Inferior parietal cortex (tissue), 1 donor: Measurements from ENCODE around the gene KMT2C.
"Not testable (repeated sequence)": the region's sequence is repeated elsewhere in the genome, so short reads cannot be mapped to it uniquely, and the experiment has no call there.

Source experiments
- DNase-seq: peaks from one replicate; pipeline ENCODE4 v3.0.0-alpha.2; 2016; ENCODE audit errors: extremely low spot score

Gene KMT2C

DNA sequence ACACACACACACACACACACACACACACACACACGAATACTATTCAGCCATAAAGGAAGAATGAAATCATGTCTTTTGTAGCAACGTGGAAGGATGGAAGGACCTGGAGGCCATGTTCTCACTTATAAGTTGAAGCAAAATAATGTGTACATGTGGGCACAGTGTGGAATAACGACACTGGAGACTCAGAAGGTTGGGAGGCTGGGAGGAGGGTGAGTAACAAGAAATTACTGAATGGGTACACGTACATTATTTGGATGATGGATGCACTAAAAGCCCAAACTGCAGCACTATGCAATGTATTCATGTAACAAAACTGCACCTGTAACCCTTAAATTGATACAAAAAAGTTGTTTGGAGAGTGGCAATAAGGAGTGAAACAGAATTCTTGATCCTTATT is 32.1 kb downstream of the KMT2C start:
- no peak for DNase-seq

- DNase-seq, result no peak
Observed at GRCh38 chr7:152402384-152403250, 33.2 kb downstream of the KMT2C start.

DNA sequence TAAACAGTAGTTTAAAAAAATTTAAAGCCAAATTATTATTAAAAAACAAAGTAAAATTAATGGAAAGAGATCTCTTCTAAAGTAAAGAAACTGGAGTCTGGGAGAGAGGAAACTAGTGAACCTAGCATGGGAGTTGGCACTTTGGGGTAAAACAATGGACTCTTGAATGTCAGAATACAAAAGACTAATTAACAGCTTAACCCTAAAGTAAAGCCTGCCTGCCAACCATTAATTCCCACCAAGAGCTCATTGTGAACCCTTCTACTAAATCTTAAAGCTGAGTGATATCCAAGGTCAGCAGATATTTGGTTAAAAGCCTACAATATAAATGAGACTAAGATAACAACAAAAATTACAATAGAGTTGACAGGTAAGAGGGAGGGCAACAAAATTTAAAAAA is 36.5 kb downstream of the KMT2C start:
- DNase-seq, result no peak

- DNase-seq, result no peak
Observed at GRCh38 chr7:152395112-152395511, 40.7 kb downstream of the KMT2C start.

GRCh38 chr7:152394214-152394613 is 41.6 kb downstream of the KMT2C start:
- DNase-seq, result not testable (repeated sequence)

DNA sequence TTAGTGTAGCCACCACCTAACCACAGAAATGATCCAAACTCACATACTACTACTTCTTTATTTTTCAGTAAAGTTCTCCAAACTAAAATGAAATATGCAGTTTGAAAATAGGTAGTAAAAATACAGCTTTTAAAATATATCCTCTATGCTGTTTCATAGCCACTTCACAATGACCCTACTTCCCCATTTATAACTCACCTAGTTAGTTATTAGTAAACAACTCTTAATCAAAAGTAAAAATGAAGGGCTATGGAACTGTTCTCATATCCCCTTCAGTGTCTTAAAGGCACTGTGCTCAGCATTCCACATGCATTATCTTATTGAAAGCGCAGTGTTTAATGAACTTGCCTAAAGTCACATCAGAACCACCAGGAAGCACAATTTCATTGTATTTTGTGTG is 43.5 kb downstream of the KMT2C start:
- no peak for DNase-seq

GRCh38 chr7:152386136-152386764 is 49.6 kb downstream of the KMT2C start:
- not testable (repeated sequence) for DNase-seq

DNA sequence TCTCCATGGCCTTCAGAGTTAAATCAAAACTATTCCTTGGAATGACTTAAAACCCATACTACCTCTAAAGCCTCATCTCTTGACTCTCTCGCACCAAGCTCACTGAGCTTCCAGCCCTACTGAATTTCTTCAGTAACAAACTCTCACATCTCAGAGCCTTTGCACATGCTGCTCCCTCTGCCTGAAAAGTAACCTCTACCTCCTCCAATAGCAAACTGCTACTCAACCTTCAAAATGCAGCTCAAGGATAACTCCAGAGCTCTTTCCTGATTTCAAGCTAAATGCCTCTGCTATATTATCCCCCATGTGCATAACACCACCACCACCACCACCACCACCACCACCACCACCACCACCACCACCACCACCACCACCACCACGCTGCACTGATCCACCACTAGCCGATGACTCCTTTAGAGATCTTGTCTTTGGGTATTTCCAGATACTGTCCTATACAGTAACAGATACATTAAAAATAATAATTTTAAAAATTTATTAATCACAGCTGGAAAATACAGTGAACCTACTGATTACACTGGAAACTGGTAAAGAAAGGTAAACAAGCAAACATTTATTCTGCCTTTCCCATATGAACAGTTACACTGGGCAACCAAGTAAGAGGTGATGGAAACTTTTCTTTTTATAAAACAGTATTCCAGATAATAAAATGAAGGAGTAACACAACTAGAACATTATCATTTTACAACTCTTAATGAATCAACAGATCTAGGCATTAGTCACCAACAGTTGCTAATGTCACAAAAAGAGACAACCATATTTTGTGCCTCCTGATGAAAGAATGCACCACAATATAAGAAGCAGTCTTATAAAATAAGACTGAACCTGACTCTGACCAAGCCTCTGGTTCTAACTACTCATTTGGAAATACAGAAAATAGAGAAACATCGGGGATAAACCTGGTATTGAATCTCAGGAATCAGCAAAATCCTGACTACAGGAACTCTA is 51.3 kb downstream of the KMT2C start:
- DNase-seq, result not testable (repeated sequence)

DNA sequence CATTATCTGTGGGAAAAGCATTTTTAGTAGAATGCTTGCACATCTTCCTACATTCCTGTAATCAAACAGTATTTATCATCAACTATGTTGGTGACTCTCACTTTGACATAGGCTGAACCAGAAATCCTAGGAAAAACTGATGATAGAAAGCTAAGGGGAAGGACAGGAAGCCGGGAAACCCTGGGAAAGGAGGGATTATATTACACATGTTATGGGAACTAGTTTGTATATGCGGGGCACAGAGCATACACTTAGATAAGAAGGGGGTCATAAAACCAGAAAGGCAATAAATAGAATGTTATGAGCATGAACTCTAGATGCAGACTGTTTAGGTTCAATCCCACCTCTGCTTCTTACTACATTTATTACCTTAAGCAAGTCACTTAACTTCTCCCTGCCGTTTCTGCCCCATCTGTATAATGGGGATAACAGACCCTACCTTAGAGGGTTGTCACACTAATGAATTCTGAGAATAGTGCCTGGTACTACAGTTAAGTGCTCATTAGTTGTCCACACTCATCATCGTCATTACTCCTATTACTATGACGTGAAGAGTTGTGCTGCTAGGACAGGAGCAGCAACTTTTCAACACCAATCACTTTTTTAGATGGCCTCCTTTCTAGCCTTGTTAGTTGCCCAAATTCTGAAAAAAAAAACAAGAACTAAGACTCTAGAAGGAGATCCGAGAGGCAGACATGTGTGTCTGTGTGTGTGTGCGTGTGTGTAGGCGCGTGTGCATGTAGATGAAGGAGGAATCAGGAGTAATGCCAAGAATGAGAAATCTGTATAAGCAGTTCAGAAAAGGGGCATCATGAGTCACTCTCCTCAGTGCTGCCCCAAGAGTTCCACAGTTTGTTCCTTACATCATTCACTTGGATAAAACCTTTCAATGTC is 52.2 kb downstream of the KMT2C start:
- no peak for DNase-seq

GRCh38 chr7:152382244-152382643 is 53.6 kb downstream of the KMT2C start:
- DNase-seq, result no peak

- DNase-seq, result not testable (repeated sequence)
Observed at GRCh38 chr7:152380931-152381578, 54.7 kb downstream of the KMT2C start.

DNA sequence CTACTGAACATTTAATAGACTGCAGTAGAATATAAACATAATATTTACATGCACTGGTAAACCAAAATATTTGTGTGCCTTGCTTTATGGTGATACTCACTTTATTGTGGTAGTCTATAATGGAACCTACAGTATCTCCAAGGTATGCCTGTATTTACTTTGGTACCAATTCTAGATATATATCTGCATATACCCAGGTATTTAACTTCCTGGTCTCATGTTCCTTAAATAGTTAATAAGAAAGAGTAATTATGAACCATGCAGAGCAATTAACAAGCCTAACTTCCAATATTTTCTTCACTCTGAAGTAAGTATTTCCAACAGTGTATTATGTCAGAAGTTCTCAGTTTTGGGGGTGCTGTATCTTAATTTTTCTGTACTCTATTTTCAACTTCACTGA is 57.3 kb downstream of the KMT2C start:
- DNase-seq, result not testable (repeated sequence)

DNA sequence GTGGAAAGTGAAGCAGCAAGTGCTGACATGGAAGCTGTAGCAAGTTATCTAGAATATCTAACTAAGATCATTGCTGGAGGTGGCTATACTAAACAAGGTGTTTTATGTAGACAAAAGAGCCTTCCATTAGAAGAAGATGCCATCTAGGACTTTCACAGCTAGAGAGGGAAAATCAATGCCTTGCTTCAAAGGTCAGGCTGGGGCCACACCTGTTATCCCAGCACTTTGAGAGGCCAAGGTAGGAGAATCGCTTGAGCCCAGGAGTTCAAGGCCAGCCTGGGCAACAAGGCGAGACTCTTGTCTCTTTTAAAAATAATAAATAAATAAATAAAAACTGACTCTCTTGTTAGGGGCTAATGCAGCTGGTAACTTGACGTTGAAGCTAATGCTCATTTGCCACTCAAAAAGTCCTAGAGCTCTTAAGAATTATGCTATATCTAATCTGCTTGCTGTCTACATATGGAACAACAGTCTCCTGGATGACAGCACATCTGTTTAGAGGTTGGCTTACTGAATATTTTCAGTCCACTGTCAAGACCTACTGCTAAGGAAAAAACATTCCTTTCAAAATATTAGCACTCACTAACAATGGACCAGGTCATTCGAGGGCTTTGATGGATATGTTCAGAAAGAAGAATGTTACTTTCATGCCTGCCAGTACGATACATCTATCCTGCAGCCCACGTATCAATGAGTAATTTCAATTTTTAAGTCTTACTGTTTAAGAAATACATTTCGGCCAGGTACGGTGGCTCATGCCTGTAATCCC is 58.9 kb downstream of the KMT2C start:
- DNase-seq, result not testable (repeated sequence)

- no peak for DNase-seq
Observed at GRCh38 chr7:152370297-152370696, 65.5 kb downstream of the KMT2C start.

- DNase-seq, result no peak
Observed at GRCh38 chr7:152369518-152369917, 66.3 kb downstream of the KMT2C start.

GRCh38 chr7:152367170-152367569 is 68.6 kb downstream of the KMT2C start:
- DNase-seq, result no peak

DNA sequence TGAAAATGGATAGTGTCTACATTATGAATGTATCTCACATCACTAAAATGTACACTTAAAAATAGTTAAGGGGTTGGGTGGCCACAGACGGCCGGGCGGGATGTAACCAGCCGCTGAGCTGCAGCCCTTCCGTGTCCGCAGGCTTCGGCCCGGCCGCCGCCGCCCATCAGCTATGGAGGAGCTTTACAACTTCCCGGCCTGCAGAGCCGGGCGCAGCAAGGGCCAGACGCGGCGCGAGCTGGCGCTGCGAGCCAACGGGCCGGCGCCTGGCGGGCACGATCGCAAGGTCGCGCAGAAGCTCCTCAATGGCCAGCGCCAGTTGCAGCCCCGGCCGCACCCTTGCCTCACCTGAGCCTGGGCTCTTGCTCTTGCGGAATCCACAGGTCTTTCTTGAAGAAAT is 69.1 kb downstream of the KMT2C start:
- DNase-seq, result no peak

DNA sequence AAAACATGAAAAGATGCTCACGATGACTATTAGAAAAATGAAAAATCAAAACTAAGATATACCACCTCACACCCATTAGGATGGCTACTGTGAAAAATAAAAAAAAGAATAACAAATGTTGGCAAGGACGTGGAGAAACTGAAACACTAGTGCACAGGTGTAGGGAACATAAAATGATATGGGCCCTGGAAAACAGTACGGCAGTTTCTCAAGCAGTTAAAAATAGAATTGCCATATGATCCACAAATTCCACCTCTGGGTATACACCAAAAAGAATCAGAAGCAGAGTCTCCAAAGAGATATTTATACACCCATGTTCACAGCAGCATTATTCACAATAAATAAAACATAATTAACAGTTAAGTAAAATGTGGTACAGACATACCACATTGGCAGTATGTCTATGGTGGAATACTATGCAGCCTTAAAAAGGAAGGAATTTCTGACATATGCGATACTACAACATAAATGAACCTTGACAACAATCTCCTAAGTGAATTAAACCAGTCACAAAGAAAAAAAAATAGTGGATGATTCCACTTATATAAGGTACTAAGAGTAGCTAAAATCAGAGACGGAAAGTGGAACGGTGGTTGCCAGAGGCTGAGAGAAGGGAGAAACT is 69.7 kb downstream of the KMT2C start:
- DNase-seq, result no peak

- no peak for DNase-seq
Observed at GRCh38 chr7:152363798-152364197, 72.0 kb downstream of the KMT2C start.
